CD4-positive, alpha-beta T cell (primary cell): ENCODE results near the gene LONP1. TPM values are rescaled to one million over a fixed set of nuclear protein-coding genes. Genes with fewer than 3 reads are reported as not detected.
A peak's percentile ranks its signal among the peaks of the same experiment; 100 is the strongest.

Source experiments
- ATAC-seq: fragments of 200-7000 bp; cut with Tn5 transposase; one replicate; pipeline ENCODE4 v1.10.0; 2022; ENCODE audit warnings: mild to moderate bottlenecking; ENCODE audit not compliant: poor library complexity
- CTCF ChIA-PET: fragments of 350-600 bp; sonication (Branson Sonifier 250); formaldehyde crosslinking; loops from one replicate; lab custom pipeline; 2021; ENCODE audit warnings: antibody characterized with exemption, inconsistent platforms; lab: Charles Lee
- POLR2A ChIA-PET: fragments of 350-600 bp; sonication (Branson Sonifier 250); formaldehyde crosslinking; loops from one replicate; lab custom pipeline; 2021; ENCODE audit warnings: antibody characterized with exemption, inconsistent platforms; lab: Charles Lee
- DNase-seq, 14 experiments: peaks; one replicate each; pipeline ENCODE4 v3.0.0-alpha.2; 2013 to 2020; ENCODE audit warnings: mixed read lengths in 2 of 14
- H3K27ac ChIP-seq, 2 donors: one replicate each; pipeline versions ENCODE4 v1.5.1 to v1.7.0; 2013; ENCODE audit warnings: low read length in 2 of 2, low read depth in 1 of 2, mild to moderate bottlenecking in 1 of 2
- H3K27me3 ChIP-seq, 2 experiments: 1 replicate in 1 of 2; 2 replicates in 1 of 2; pipeline versions ENCODE4 v1.6.1 to v1.7.0; 2013; ENCODE audit warnings: low read length in 2 of 2, control low read depth in 1 of 2, mild to moderate bottlenecking in 1 of 2, moderate library complexity in 1 of 2; ENCODE audit not compliant: insufficient read depth in 2 of 2, control insufficient read depth in 1 of 2
- H3K36me3 ChIP-seq: one replicate; pipeline ENCODE4 v1.6.1; 2013; ENCODE audit warnings: low read length, control low read depth; ENCODE audit not compliant: insufficient read depth
- H3K4me1 ChIP-seq: one replicate; pipeline ENCODE4 v1.6.1; 2013; ENCODE audit warnings: low read length, control low read depth; ENCODE audit not compliant: insufficient read depth
- H3K4me3 ChIP-seq: one replicate; pipeline ENCODE4 v1.5.1; 2013; ENCODE audit warnings: mild to moderate bottlenecking, low read length, moderate library complexity
- H3K9me3 ChIP-seq, 2 experiments: 1 replicate in 1 of 2; 2 replicates in 1 of 2; pipeline versions ENCODE4 v1.6.1 to v1.7.0; 2013; ENCODE audit warnings: low read length in 2 of 2, mild to moderate bottlenecking in 2 of 2, control low read depth in 1 of 2, moderate library complexity in 1 of 2; ENCODE audit not compliant: control insufficient read depth in 1 of 2, insufficient read depth in 1 of 2
- H3K27ac Mint-ChIP-seq: one replicate; pipeline ENCODE4 v1.8.0; 2020; ENCODE audit warnings: mixed read lengths
- H3K27me3 Mint-ChIP-seq: one replicate; pipeline ENCODE4 v1.8.0; 2021; ENCODE audit warnings: mixed read lengths
- H3K36me3 Mint-ChIP-seq: one replicate; pipeline ENCODE4 v1.8.0; 2021; ENCODE audit warnings: low read depth, mixed read lengths
- H3K4me1 Mint-ChIP-seq: one replicate; pipeline ENCODE4 v1.8.0; 2021; ENCODE audit warnings: low read depth, mixed read lengths
- H3K4me3 Mint-ChIP-seq: one replicate; pipeline ENCODE4 v1.8.0; 2020; ENCODE audit warnings: mild to moderate bottlenecking, mixed read lengths
- H3K9me3 Mint-ChIP-seq: one replicate; pipeline ENCODE4 v1.8.0; 2020; ENCODE audit warnings: mixed read lengths
- intact Hi-C, 2 experiments: fragments of 100-400 bp; cut with DNase I in 1 of 2; cut with micrococcal nuclease in 1 of 2; formaldehyde crosslinking; loops; one replicate each; pipeline versions ENCODE4 v1.15.1 to v1.9.0; 2023 to 2025; cut with DNase I, micrococcal nuclease
- total RNA-seq, 174 experiments: library from RNA in 2 of 174; stranded (reverse) in 2 of 174; gene quantifications; one replicate each; pipeline ENCODE4 v1.2.3 and lab custom pipeline; 2021 to 2026
- TF ChIP-seq, protein P1 (sequence below): fragments of 200-600 bp; IDR thresholded peaks from one replicate; pipeline ENCODE4 v1.8.0; 2022; ENCODE audit warnings: antibody characterized with exemption, mild to moderate bottlenecking

Gene LONP1
- total RNA-seq, 2 experiments from 2014 or later: 88.7 to 91.0 TPM

DNA sequence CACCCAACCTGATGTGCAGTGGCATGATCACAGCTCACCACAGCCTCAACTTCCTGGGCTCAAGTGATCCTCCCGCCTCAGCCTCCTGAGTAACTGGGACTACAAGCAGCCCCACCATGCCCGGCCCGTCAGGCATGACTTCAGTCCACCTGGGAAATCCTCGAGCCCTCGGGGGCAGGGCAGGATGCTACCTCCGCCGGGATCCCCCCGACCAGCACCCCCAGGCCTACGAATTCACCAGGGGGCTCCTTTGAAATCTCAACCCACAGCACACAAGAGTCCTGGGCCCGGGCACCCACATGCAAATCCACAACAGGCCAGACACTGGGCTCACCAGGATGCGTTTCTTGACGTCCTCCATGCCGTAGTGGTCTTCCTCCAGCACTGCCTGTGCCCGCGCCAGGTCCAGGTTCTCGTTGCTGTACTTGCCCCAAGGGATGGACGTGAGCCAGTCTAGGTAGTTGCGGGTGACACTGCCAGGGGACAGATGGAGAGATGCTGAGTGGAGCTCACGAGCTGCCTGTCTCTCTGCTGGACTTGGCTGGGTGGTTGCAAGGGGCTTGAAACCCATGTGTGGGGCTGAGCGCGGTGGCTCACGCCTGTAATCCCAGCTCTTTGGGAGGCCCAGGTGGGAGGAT is 19.4 kb downstream of the LONP1 start:
- ChIA-PET POLR2A (no interaction called here), CTCF (no interaction called here)
- intact Hi-C loops: no loop called here
- Histone ChIP-seq H3K4me1 (no peaks in the 10 kb centered on the region), H3K4me3 (no peak overlapping the region), H3K27ac (no peak overlapping the region), H3K36me3 (peaks cover 66% of the 10 kb centered on the region), H3K27me3 (no peaks in the 10 kb centered on the region), H3K9me3 (peaks cover 0 to 6% of the 10 kb centered on the region in 2 experiments)
- TF ChIP-seq, protein P1, sequence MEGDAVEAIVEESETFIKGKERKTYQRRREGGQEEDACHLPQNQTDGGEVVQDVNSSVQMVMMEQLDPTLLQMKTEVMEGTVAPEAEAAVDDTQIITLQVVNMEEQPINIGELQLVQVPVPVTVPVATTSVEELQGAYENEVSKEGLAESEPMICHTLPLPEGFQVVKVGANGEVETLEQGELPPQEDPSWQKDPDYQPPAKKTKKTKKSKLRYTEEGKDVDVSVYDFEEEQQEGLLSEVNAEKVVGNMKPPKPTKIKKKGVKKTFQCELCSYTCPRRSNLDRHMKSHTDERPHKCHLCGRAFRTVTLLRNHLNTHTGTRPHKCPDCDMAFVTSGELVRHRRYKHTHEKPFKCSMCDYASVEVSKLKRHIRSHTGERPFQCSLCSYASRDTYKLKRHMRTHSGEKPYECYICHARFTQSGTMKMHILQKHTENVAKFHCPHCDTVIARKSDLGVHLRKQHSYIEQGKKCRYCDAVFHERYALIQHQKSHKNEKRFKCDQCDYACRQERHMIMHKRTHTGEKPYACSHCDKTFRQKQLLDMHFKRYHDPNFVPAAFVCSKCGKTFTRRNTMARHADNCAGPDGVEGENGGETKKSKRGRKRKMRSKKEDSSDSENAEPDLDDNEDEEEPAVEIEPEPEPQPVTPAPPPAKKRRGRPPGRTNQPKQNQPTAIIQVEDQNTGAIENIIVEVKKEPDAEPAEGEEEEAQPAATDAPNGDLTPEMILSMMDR: no peak
- Mint-ChIP-seq H3K36me3 (peaks cover 46% of the 10 kb centered on the region), H3K4me3 (no peak overlapping the region), H3K27me3 (no peaks in the 10 kb centered on the region), H3K9me3 (no peaks in the 10 kb centered on the region), H3K27ac (no peak overlapping the region), H3K4me1 (no peaks in the 10 kb centered on the region)
- no peak for DNase-seq
- ATAC-seq: no peak

DNA sequence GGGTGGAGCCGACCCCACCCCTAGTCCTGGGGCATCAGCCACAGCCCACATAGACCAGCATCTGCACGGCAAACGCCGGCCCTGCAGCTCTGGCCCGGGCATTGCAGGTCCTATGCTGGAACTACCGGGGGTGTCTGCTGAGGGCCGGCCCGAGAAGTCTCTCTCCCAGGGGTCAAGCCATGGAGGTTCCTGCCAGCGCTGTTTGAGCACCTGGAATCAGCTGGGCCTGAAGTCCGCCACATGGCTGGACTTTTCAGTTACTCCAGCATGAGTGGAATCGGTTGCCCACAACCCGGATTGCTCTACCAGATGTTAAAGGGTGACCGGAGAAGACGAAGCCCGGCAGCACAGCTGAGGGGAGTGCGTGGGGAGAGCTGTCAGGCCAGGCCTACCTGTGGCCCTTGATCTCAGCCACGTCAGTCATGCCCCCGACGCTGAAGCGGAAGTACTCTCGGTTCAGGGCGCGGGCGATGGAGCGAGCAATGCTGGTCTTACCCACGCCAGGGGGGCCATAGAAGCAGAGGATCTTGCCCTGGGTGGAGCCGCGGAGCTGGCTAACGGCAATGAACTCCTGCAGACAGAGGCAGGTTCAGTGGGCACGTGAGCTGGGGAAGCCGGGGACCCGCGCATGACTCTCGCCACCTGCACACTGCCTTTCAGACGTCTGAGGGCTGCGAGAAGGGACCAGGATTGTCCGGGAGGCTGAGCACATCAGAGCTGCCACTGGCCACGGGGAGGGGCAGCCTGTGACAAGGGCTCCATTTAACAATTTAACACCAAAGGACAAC is 21.1 kb downstream of the LONP1 start:
- H3K27ac Mint-ChIP-seq: no peak overlapping the region
- TF ChIP-seq, protein P1: no peak
- Histone ChIP-seq H3K36me3 (peaks cover 68% of the 10 kb centered on the region), H3K9me3 (peaks cover 0 to 6% of the 10 kb centered on the region in 2 experiments), H3K4me1 (no peaks in the 10 kb centered on the region), H3K27ac (no peak overlapping the region), H3K4me3 (no peak overlapping the region), H3K27me3 (no peaks in the 10 kb centered on the region)
- ATAC-seq: no peak
- H3K36me3 Mint-ChIP-seq: peaks cover 58% of the 10 kb centered on the region
- no peak overlapping the region for H3K4me3 Mint-ChIP-seq
- intact Hi-C loops: no loop called here
- H3K4me1 Mint-ChIP-seq: no peaks in the 10 kb centered on the region
- peak in 1 of 14 experiments; percentile 31 for DNase-seq
- no peaks in the 10 kb centered on the region for H3K9me3 Mint-ChIP-seq
- H3K27me3 Mint-ChIP-seq: no peaks in the 10 kb centered on the region
- ChIA-PET CTCF (no interaction called here), POLR2A (interaction anchor here (0.9 to 1.7 kb wide), 2 partner anchors 9 to 21 kb away, joined by 3 to 4 read pairs; partner anchors contain the start of genes CATSPERD, LONP1 and RPL36)

DNA sequence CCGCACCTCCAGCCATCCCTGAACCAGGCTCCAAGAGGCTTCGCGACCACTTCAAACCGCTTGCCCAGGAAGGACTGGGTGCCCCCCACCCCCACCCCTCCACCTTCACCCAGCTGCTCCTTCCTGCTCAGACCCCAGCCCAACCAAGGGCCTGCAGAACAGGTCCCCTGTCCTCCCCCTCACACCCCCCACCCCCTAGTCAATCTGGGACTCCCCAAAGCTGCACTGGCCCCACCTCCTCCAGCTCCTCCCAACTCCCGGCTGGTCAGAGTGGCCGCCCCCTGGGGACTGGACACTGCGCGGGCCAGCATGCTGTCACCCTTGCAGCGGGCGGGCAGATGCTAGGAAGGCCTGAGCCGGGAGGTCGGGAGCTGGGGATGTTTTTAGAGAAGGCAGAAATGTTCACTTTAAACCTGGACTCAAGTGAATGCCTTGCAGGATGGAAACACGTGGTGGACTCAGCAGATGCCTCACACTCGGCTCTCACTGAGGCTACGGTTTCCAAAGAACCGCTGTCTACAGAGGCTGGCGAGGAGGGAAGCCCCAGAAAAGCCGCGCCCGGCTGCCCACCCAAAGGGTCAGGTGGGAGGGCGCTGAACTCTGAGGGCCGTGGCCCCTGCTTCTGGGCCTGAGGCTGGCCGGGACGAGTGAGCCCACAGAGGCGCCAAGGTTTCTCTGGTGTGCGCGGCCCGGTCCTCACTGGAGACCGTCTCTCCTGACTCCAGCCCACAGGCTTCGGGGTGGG is 21.9 kb downstream of the LONP1 start:
- no peaks in the 10 kb centered on the region for H3K27me3 Mint-ChIP-seq
- no peak for ATAC-seq
- Histone ChIP-seq H3K27me3 (no peaks in the 10 kb centered on the region), H3K4me3 (no peak overlapping the region), H3K9me3 (peaks cover 0 to 6% of the 10 kb centered on the region in 2 experiments), H3K36me3 (peaks cover 68% of the 10 kb centered on the region), H3K27ac (no peak overlapping the region), H3K4me1 (no peaks in the 10 kb centered on the region)
- no peaks in the 10 kb centered on the region for H3K9me3 Mint-ChIP-seq
- ChIA-PET CTCF (no interaction called here), POLR2A (interaction anchor here (1.7 kb wide), 1 partner anchor 8 kb away, joined by 4 read pairs; the partner anchor contains the start of gene RPL36)
- TF ChIP-seq, protein P1: no peak
- H3K4me3 Mint-ChIP-seq: no peak overlapping the region
- peaks cover 58% of the 10 kb centered on the region for H3K36me3 Mint-ChIP-seq
- no peaks in the 10 kb centered on the region for H3K4me1 Mint-ChIP-seq
- peak in 1 of 14 experiments; percentile 33 for DNase-seq
- no peak overlapping the region for H3K27ac Mint-ChIP-seq
- intact Hi-C loops: no loop called here
